Activated CD8-positive, alpha-beta T cell treated with anti-CD3 and anti-CD28 coated beads for 36 hours (primary cell): ENCODE measurements around the gene BPIFA3. TPM values are rescaled to one million over a fixed set of nuclear protein-coding genes. Genes with fewer than 3 reads are reported as not detected.

Experiments used
- ATAC-seq: fragments of 200-7000 bp; cut with Tn5 transposase; one replicate; pipeline ENCODE4 v1.10.0; 2021; ENCODE audit warnings: mild to moderate bottlenecking, moderate library complexity
- CTCF ChIA-PET: fragments of 350-600 bp; sonication (Branson Sonifier 250); formaldehyde crosslinking; loops from one replicate; lab custom pipeline; 2021; ENCODE audit warnings: antibody characterized with exemption; lab: Charles Lee
- POLR2A ChIA-PET: fragments of 350-600 bp; sonication (Branson Sonifier 250); formaldehyde crosslinking; loops from one replicate; lab custom pipeline; 2021; ENCODE audit warnings: antibody characterized with exemption; lab: Charles Lee
- DNase-seq: peaks from one replicate; pipeline ENCODE4 v3.0.0-alpha.2; 2020
- H3K27ac Mint-ChIP-seq: one replicate; pipeline ENCODE4 v1.8.0; 2021; ENCODE audit warnings: mild to moderate bottlenecking, mixed read lengths
- H3K27me3 Mint-ChIP-seq: one replicate; pipeline ENCODE4 v1.8.0; 2021; ENCODE audit warnings: mixed read lengths
- H3K36me3 Mint-ChIP-seq: one replicate; pipeline ENCODE4 v1.8.0; 2021; ENCODE audit warnings: low read depth, mixed read lengths
- H3K4me1 Mint-ChIP-seq: one replicate; pipeline ENCODE4 v1.8.0; 2021; ENCODE audit warnings: low read depth, mixed read lengths
- H3K4me3 Mint-ChIP-seq: one replicate; pipeline ENCODE4 v1.8.0; 2021; ENCODE audit warnings: mild to moderate bottlenecking, moderate library complexity, mixed read lengths
- H3K9me3 Mint-ChIP-seq: one replicate; pipeline ENCODE4 v1.8.0; 2021; ENCODE audit warnings: mixed read lengths
- intact Hi-C: fragments of 100-400 bp; cut with micrococcal nuclease; formaldehyde crosslinking; loops from one replicate; pipeline ENCODE4 v1.10.0; 2022
- total RNA-seq, 2 experiments: library from RNA; stranded (reverse); gene quantifications; one replicate each; pipeline ENCODE4 v1.2.3, GENCODE V29; 2021
- TF ChIP-seq, protein P1 (sequence below): fragments of 200-600 bp; IDR thresholded peaks from one replicate; pipeline ENCODE4 v1.8.0; 2022; ENCODE audit warnings: antibody characterized with exemption, mild to moderate bottlenecking

BPIFA3 gene
- not detected for total RNA-seq

DNA sequence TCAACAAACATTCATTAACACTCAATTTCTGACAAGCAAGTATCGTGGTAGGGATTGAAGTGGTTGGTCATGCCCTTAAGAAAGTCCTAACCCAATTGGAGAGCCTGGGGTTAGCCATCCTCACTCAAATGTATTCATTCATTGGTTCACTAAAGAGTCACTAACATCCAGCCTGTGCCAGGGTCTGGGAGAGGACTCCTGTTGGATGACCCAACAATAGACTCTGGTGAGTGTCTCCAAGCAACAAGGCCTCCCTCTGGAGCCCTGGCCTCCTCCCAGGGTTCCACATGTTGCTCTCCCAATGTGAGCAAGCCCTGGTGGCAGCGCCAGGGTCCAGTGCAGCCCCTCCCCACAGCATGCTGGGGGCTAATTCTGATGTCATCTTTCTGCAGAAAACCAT, at the start of gene BPIFA3:
TSS of gene BPIFA3 (plus strand) at position 301 of the 400 bp plus-strand sequence. CDS start 185 bp downstream, outside the sequence.
- no peak for ATAC-seq
- TF ChIP-seq, protein P1, sequence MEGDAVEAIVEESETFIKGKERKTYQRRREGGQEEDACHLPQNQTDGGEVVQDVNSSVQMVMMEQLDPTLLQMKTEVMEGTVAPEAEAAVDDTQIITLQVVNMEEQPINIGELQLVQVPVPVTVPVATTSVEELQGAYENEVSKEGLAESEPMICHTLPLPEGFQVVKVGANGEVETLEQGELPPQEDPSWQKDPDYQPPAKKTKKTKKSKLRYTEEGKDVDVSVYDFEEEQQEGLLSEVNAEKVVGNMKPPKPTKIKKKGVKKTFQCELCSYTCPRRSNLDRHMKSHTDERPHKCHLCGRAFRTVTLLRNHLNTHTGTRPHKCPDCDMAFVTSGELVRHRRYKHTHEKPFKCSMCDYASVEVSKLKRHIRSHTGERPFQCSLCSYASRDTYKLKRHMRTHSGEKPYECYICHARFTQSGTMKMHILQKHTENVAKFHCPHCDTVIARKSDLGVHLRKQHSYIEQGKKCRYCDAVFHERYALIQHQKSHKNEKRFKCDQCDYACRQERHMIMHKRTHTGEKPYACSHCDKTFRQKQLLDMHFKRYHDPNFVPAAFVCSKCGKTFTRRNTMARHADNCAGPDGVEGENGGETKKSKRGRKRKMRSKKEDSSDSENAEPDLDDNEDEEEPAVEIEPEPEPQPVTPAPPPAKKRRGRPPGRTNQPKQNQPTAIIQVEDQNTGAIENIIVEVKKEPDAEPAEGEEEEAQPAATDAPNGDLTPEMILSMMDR, result no peak
- peaks cover 18% of the 10 kb centered on the region for H3K27me3 Mint-ChIP-seq
- H3K9me3 Mint-ChIP-seq, result no peaks in the 10 kb centered on the region
- POLR2A ChIA-PET, result no interaction called here
- CTCF ChIA-PET, result no interaction called here
- no peak within 1 kb of the TSS for H3K4me3 Mint-ChIP-seq
- no peaks in the 10 kb centered on the region for H3K4me1 Mint-ChIP-seq
- no peaks in the 10 kb centered on the region for H3K36me3 Mint-ChIP-seq
- intact Hi-C loops, result no loop called here
- H3K27ac Mint-ChIP-seq, result no peak within 1 kb of the TSS
- DNase-seq, result no peak

- intact Hi-C loops, result no loop called here
- ChIA-PET POLR2A (no interaction called here), CTCF (interaction anchor here (1.2 kb wide), 1 partner anchor 19 kb away, joined by 3 read pairs; no protein-coding TSS in a partner anchor)
- TF ChIP-seq, protein P1, result no peak
- no peak within 1 kb of the TSS for H3K27ac Mint-ChIP-seq
- H3K4me1 Mint-ChIP-seq, result no peaks in the 10 kb centered on the region
- H3K9me3 Mint-ChIP-seq, result peaks cover 11% of the 10 kb centered on the region
- H3K27me3 Mint-ChIP-seq, result peaks cover 2% of the 10 kb centered on the region
- no peaks in the 10 kb centered on the region for H3K36me3 Mint-ChIP-seq
- H3K4me3 Mint-ChIP-seq, result no peak within 1 kb of the TSS
- DNase-seq (no peak), ATAC-seq (no peak)
Observed at GRCh38 chr20:33167859-33168258, 49.3 kb upstream of the BPIFA3 start, which contains the start of gene BPIFA2. Gene BPIFA2 (plus strand): TSS chr20:33168159. CDS start chr20:33169146, 987 bp downstream.

DNA sequence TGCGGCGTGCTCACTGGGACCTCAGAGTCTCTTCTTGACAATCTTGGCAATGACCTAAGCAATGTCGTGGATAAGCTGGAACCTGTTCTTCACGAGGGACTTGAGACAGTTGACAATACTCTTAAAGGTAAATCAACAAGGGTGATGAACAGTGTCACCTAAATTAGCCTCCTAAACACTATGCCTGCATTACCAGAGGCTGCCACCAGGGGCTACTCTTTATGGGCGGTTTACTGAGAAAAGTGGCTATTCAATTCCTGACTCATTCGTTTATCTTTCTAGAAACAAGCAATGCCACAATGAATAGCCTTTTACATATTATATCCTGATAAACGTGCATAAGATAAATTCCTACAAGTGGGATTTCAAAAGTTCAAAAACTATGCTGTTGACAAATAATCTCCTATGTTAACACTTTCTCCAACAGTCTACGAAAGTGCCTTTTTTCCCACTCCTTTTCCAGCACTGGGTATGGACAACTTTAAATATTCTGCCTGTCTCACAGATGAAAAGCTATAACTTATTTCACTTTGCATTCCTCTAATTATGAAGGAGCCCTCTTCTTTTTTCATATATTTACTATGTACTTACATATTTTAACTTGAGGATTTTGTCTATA, 47.9 kb upstream of the BPIFA3 start:
- peak; percentile 64 for DNase-seq
- peaks cover 11% of the 10 kb centered on the region for H3K9me3 Mint-ChIP-seq
- no peak for ATAC-seq
- no peak overlapping the region for H3K4me3 Mint-ChIP-seq
- H3K27ac Mint-ChIP-seq, result no peak overlapping the region
- H3K36me3 Mint-ChIP-seq, result no peaks in the 10 kb centered on the region
- CTCF ChIA-PET, result interaction anchor here (0.7 to 1.7 kb wide), 9 partner anchors 9 to 1287 kb away, joined by 3 to 5 read pairs (median 3); no protein-coding TSS in a partner anchor
- H3K4me1 Mint-ChIP-seq, result no peaks in the 10 kb centered on the region
- POLR2A ChIA-PET, result no interaction called here
- peaks cover 2% of the 10 kb centered on the region for H3K27me3 Mint-ChIP-seq
- TF ChIP-seq, protein P1, result peak; percentile 83
- intact Hi-C loops, result no loop called here

DNA sequence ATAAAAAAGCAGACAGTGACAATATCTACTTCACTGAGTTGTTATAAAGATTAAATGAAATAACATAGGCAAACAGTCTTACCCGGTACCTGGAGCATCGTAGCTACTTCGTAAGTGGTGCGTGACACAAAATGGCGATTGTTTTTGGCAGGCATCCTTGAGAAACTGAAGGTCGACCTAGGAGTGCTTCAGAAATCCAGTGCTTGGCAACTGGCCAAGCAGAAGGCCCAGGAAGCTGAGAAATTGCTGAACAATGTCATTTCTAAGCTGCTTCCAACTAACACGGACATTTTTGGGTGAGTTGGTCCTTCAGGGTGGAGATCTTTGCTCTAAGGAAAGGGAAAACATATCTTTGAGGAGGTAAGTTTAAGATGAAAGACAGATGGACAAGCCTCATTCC, 44.4 kb upstream of the BPIFA3 start:
- H3K4me3 Mint-ChIP-seq, result no peak overlapping the region
- intact Hi-C loops, result no loop called here
- TF ChIP-seq, protein P1, result no peak
- H3K9me3 Mint-ChIP-seq, result peaks cover 11% of the 10 kb centered on the region
- no peaks in the 10 kb centered on the region for H3K4me1 Mint-ChIP-seq
- H3K27ac Mint-ChIP-seq, result no peak overlapping the region
- DNase-seq (no peak), ATAC-seq (no peak)
- H3K36me3 Mint-ChIP-seq, result no peaks in the 10 kb centered on the region
- POLR2A ChIA-PET, result no interaction called here
- CTCF ChIA-PET, result interaction anchor here (1.0 kb wide), 1 partner anchor 36 kb away, joined by 3 read pairs; no protein-coding TSS in a partner anchor
- H3K27me3 Mint-ChIP-seq, result peaks cover 2% of the 10 kb centered on the region

DNA sequence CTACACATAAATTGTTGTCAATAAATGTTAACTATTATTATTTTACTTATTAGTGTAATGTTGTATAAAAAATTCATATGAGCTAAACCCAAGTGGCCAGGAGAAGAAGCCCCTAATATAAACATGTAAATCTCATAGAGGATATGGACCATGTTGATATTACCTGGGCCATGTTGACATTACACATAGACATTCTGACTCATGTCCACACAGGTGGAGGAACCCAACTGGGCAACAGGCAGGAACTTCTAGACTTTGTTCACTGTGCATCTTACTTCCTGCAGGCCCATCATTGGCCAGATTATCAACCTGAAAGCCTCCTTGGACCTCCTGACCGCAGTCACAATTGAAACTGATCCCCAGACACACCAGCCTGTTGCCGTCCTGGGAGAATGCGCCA, 42.0 kb upstream of the BPIFA3 start:
- intact Hi-C loops, result no loop called here
- H3K36me3 Mint-ChIP-seq, result no peaks in the 10 kb centered on the region
- H3K4me1 Mint-ChIP-seq, result no peaks in the 10 kb centered on the region
- DNase-seq (no peak), ATAC-seq (no peak)
- H3K27ac Mint-ChIP-seq, result no peak overlapping the region
- no peak overlapping the region for H3K4me3 Mint-ChIP-seq
- POLR2A ChIA-PET, result interaction anchor here (0.7 kb wide), 1 partner anchor 20 kb away, joined by 3 read pairs; no protein-coding TSS in a partner anchor
- H3K27me3 Mint-ChIP-seq, result no peaks in the 10 kb centered on the region
- TF ChIP-seq, protein P1, result no peak
- CTCF ChIA-PET, result no interaction called here
- peaks cover 4% of the 10 kb centered on the region for H3K9me3 Mint-ChIP-seq
